ENCODE results near the gene ARHGEF17.
"Not testable (repeated sequence)": the region's sequence is repeated elsewhere in the genome, so short reads cannot be mapped to it uniquely, and the experiment has no call there.

Gene ARHGEF17, protein sequence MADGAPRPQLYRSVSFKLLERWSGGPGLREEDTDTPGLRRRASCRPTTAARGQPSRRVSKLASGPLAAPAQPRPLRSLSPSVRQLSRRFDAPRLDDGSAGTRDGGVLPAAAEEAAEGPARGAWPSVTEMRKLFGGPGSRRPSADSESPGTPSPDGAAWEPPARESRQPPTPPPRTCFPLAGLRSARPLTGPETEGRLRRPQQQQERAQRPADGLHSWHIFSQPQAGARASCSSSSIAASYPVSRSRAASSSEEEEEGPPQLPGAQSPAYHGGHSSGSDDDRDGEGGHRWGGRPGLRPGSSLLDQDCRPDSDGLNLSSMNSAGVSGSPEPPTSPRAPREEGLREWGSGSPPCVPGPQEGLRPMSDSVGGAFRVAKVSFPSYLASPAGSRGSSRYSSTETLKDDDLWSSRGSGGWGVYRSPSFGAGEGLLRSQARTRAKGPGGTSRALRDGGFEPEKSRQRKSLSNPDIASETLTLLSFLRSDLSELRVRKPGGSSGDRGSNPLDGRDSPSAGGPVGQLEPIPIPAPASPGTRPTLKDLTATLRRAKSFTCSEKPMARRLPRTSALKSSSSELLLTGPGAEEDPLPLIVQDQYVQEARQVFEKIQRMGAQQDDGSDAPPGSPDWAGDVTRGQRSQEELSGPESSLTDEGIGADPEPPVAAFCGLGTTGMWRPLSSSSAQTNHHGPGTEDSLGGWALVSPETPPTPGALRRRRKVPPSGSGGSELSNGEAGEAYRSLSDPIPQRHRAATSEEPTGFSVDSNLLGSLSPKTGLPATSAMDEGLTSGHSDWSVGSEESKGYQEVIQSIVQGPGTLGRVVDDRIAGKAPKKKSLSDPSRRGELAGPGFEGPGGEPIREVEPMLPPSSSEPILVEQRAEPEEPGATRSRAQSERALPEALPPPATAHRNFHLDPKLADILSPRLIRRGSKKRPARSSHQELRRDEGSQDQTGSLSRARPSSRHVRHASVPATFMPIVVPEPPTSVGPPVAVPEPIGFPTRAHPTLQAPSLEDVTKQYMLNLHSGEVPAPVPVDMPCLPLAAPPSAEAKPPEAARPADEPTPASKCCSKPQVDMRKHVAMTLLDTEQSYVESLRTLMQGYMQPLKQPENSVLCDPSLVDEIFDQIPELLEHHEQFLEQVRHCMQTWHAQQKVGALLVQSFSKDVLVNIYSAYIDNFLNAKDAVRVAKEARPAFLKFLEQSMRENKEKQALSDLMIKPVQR (N-terminal part only)

GRCh38 chr11:73308003-73308960, at the start of gene ARHGEF17:
Gene ARHGEF17, plus strand, starts transcription at chr11:73308276. Its CDS starts 363 bp downstream, at chr11:73308639.
- DNase-seq: no peak

DNA sequence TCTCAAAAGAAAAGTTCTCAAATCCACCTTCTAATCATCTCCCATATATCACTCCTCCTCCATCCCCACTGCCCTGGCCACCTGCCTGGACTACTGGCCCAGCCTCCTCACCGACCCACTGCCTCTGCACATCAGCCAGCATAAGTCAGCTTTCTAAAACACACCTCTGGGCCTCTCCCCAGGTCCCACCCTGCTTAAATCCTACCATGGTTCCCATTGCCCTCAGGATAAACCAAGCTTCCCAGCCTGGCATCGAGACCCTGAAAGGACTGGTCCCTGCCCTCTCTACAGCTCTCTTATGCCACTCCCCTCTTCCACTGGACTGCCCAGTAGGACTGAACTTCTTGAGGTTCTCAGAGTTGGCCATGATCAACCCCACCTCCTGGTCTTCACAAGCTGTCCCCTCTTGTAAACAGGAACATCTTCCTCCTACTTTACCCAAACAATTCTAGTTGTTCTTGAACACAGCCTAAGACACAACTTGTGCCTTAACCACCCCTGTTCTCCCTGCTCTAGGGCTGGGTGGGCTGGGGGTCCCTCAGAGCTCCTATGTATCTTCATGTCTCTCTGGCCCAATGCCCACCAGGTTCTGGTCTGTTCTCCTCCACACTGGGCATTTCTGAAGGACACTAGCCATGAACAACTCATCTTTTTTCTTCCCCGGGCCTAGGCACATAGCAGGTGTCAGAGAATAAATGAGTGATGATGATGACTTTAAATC, 48.5 kb upstream of the ARHGEF17 start:
- no peak for DNase-seq

DNA sequence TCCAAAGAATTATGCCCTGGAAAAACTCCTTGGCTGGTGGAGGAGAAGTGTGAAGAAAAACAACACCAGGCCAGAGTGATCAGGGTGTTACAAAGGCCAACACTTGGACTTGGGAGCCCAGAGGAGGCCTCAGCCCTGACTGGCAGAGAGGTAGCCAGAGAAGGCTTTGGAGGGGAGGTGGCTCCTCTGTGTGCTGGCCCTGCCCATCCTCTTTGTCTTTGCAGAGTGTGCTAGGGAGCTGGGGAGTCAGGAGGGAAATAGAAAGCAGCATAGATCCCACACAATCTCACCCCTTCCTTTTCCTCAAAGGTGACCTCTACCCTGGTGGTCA, 48.0 kb upstream of the ARHGEF17 start:
- DNase-seq: no peak

GRCh38 chr11:73262851-73263495, 45.1 kb upstream of the ARHGEF17 start:
- no peak for DNase-seq

- DNase-seq: no peak
These were observed 44.4 kb upstream of the ARHGEF17 start for GRCh38 chr11:73263640-73264039.

DNA sequence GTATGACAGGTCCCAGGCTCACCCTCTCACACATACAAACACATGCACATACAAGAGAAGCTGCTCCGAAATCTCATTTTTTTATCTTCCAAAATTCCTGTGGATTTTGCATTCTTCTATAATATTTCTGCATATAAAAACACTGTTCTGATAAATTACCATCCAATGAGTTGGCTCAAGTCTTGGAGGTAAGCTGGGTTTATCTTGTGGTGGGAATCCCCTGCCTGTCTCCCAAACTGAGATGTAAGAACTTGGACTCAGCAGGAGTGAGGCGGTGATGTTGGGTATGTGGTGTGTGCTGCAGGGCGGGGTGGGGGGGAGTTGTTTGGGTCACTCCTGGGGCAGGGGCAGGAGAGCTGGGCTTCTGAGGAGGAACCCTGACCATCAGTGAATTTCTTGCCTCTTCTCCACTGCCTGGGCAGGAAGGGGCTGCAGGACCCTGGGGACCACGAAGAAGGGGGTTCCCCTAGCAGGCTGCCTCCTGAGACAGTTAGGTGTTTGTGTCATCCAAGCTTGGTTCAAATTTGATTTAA, 42.7 kb upstream of the ARHGEF17 start:
- no peak for DNase-seq

DNA sequence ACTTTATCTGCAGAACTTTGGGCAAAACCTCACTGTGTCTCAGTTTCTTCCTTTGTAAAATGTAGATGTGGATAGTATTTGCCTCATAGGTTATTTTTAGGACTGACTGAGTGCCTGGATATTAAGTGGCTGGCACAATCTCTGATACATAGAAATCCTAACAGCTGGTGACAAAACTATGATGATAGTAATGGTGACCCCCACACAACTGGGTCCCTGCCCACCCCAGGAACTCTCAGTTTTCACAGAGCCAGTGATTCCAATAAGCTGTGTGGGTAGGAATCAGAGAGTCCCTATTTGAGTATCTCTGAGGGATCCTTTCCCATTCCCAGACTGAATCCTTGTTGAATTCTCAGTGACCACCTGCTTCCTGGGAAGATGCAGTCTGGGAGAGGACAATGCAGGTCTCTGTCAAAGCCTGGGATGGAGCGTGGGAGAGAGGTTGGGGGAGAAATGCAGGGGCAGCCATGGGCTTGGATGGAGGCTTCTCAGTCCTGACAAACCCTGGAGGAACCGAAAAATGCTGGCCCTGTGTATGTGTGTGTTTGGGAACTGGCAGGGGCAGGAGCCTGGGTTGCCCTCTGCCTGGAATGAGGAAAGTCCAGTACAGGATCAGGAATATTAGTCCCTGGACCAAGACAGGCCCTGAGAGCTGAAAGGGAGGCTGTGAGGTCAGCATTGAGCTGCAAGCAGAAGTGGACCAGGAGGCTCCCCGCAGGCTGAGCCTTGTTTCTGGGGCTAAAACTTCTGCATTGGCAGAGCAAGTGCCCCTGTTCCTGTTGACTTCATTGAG, 42.0 kb upstream of the ARHGEF17 start:
- no peak for DNase-seq

DNA sequence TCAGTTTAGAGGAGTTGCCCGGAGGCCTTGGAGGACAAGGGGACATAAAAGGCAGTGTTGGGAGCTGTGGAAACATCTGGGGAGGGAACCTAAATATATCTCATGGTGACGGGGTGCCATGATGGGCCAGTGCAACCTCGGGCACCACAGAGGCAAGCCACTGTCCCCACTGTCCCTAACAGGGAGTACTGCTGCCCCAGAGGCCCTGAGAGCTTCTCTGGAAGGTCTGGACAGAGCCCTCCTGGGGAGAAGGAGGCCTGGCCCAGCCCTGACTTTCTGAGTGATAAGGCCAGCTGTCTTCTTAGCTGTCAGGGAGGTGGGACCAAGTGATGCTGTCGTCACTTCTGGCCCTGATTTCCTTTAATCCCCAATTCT, 41.4 kb upstream of the ARHGEF17 start:
- no peak for DNase-seq

GRCh38 chr11:73267122-73267846, 40.8 kb upstream of the ARHGEF17 start:
- no peak for DNase-seq

DNA sequence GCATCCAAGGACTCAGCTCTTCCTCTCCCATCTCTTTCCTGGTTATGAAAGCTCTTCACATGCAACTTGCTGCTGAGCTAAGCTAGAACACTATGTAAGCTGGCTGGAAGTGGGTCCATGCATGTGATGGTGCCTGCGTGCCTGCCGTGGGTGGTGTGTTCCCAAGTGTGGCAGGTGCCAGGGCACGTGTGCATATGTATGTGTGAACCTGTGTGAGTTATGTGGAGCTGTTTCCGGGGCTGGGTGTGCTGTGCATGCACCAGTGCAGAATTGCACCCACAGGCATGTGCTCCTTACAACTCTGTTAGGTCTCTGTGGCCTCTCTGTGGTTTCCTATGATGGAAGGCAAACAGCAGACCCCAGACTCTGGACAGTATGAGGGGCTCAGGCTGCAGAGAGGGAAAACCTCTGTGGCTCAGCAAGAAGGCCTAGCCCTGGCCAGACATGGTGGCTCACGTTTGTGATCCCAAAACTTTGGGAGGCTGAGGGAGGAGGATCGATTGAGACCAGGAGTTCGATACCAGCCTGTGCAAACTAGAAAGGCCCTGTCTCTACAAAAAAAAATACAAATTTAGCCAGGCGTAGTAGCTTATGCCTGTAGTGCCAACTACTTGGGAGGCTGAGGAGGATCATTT, 40.1 kb upstream of the ARHGEF17 start:
- DNase-seq: no peak

GRCh38 chr11:73268671-73269271, 39.3 kb upstream of the ARHGEF17 start:
- no peak for DNase-seq

- DNase-seq: no peak
These were observed 38.5 kb upstream of the ARHGEF17 start for GRCh38 chr11:73269459-73270015.

- no peak for DNase-seq
These were observed 37.8 kb upstream of the ARHGEF17 start for GRCh38 chr11:73270016-73270854.

- DNase-seq: no peak
These were observed 37.1 kb upstream of the ARHGEF17 start for GRCh38 chr11:73270855-73271477.

DNA sequence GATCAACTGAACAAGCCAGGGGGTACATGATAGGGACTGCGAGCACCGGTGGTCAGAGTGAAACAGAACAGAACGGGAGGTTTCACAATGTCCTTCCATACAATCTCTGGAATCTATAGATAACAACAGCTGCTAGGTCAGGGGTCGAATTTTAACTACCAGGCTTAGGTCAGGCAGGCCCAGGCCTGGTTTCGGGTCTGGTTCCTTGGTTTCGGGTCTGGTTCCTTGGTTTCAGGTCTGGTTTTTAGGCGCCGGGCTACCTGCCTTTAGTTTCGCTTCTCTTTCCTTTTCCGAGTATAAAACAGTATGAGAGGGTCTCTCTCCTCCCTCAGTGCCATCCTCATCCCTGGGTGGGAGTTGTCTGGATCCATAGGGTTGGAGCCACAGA, 36.6 kb upstream of the ARHGEF17 start:
- DNase-seq: not testable (repeated sequence)

- no peak for DNase-seq
These were observed 36.0 kb upstream of the ARHGEF17 start, which contains the start of gene P2RY6 for GRCh38 chr11:73271936-73272679. Gene P2RY6, plus strand, starts transcription at chr11:73272338. Its CDS starts 24,181 bp downstream, at chr11:73296519.
